KMS-11 (cell line): Measurements from ENCODE around the gene PI16.

Source experiments
- H2AFZ ChIP-seq: fragments of 200-600 bp; sonication (generic); 2 replicates; pipeline ENCODE4 v1.6.1; 2016; ENCODE audit warnings: antibody characterized with exemption, mixed run types, low read depth
- H3K27ac ChIP-seq: fragments of 200-600 bp; sonication (generic); 2 replicates; pipeline ENCODE4 v1.6.1; 2016; ENCODE audit warnings: mild to moderate bottlenecking, mixed run types
- H3K27me3 ChIP-seq: fragments of 200-600 bp; sonication (generic); 2 replicates; pipeline ENCODE4 v1.6.1; 2017; ENCODE audit warnings: mild to moderate bottlenecking, low read depth, mixed run types, moderate library complexity; ENCODE audit not compliant: insufficient read depth
- H3K36me3 ChIP-seq: fragments of 200-600 bp; sonication (generic); 2 replicates; pipeline ENCODE4 v1.6.1; 2017; ENCODE audit warnings: mild to moderate bottlenecking, mixed run types; ENCODE audit not compliant: insufficient read depth
- H3K4me1 ChIP-seq: fragments of 200-600 bp; sonication (generic); 2 replicates; pipeline ENCODE4 v1.6.1; 2016; ENCODE audit warnings: mild to moderate bottlenecking, low read depth, mixed run types; ENCODE audit not compliant: poor library complexity, severe bottlenecking
- H3K4me2 ChIP-seq: fragments of 200-600 bp; sonication (generic); 2 replicates; pipeline ENCODE4 v1.7.0; 2016; ENCODE audit warnings: mild to moderate bottlenecking, mixed run types
- H3K4me3 ChIP-seq: fragments of 200-600 bp; sonication (generic); IDR thresholded peaks from 2 replicates; pipeline ENCODE4 v1.6.1; 2017; ENCODE audit warnings: low read depth, low read length, mixed read lengths; ENCODE audit not compliant: insufficient read depth
- H3K79me2 ChIP-seq: fragments of 200-600 bp; sonication (generic); 2 replicates; pipeline ENCODE4 v1.6.1; 2016; ENCODE audit warnings: low read depth, mixed run types; ENCODE audit not compliant: insufficient read depth
- H3K9ac ChIP-seq: fragments of 200-600 bp; sonication (generic); 2 replicates; pipeline ENCODE4 v1.6.1; 2016; ENCODE audit warnings: mild to moderate bottlenecking, mixed run types
- H4K20me1 ChIP-seq: fragments of 200-600 bp; sonication (generic); 2 replicates; pipeline ENCODE4 v1.6.1; 2016; ENCODE audit warnings: mild to moderate bottlenecking, mixed run types; ENCODE audit not compliant: insufficient read depth
- TF ChIP-seq, protein P1 (sequence below): fragments of 200-600 bp; sonication (generic); conservative IDR thresholded peaks from 2 replicates; pipeline ENCODE4 v1.6.1; 2017; ENCODE audit warnings: low read depth, mild to moderate bottlenecking, antibody characterized with exemption, low read length, moderate library complexity, mixed read lengths

PI16 gene

DNA sequence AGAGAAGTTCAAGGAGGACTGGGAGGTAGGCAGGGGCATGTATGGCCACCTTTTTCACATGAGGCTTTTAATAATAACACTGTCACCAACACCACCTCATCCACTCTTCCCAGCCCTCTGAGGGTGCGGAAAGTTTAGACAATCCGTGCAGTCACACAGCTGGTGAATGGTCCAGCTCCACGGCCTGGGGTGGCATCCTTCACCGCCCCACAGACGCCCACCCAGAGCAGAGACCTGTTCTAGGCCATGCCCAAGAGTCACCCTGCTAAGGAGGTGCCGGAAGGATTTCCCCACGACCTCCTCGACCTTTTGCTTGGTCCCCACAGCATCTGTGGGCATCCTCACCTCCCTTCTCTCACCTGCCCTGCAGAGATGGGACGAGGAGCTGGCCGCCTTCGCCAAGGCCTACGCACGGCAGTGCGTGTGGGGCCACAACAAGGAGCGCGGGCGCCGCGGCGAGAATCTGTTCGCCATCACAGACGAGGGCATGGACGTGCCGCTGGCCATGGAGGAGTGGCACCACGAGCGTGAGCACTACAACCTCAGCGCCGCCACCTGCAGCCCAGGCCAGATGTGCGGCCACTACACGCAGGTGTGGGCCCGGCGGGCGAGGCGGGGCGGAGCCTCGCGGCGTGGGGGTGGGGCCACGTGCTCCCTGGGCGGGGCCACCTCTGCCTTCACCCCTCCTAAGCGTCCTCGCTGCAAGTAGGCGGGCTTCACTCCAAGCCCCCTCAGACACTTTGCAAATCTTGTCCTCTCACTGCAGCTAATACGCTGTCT lies 4.4 kb downstream of the PI16 start:
- TF ChIP-seq, protein P1, sequence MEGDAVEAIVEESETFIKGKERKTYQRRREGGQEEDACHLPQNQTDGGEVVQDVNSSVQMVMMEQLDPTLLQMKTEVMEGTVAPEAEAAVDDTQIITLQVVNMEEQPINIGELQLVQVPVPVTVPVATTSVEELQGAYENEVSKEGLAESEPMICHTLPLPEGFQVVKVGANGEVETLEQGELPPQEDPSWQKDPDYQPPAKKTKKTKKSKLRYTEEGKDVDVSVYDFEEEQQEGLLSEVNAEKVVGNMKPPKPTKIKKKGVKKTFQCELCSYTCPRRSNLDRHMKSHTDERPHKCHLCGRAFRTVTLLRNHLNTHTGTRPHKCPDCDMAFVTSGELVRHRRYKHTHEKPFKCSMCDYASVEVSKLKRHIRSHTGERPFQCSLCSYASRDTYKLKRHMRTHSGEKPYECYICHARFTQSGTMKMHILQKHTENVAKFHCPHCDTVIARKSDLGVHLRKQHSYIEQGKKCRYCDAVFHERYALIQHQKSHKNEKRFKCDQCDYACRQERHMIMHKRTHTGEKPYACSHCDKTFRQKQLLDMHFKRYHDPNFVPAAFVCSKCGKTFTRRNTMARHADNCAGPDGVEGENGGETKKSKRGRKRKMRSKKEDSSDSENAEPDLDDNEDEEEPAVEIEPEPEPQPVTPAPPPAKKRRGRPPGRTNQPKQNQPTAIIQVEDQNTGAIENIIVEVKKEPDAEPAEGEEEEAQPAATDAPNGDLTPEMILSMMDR = no peak
- Histone ChIP-seq H3K4me1 (peaks cover 4% of the 10 kb centered on the region), H2AFZ (no peak overlapping the region), H3K79me2 (no peaks in the 10 kb centered on the region), H3K36me3 (no peaks in the 10 kb centered on the region), H3K4me2 (no peak overlapping the region), H3K9ac (no peak overlapping the region), H3K27ac (no peak overlapping the region), H3K27me3 (no peaks in the 10 kb centered on the region), H4K20me1 (no peaks in the 10 kb centered on the region), H3K4me3 (no peak overlapping the region)

DNA sequence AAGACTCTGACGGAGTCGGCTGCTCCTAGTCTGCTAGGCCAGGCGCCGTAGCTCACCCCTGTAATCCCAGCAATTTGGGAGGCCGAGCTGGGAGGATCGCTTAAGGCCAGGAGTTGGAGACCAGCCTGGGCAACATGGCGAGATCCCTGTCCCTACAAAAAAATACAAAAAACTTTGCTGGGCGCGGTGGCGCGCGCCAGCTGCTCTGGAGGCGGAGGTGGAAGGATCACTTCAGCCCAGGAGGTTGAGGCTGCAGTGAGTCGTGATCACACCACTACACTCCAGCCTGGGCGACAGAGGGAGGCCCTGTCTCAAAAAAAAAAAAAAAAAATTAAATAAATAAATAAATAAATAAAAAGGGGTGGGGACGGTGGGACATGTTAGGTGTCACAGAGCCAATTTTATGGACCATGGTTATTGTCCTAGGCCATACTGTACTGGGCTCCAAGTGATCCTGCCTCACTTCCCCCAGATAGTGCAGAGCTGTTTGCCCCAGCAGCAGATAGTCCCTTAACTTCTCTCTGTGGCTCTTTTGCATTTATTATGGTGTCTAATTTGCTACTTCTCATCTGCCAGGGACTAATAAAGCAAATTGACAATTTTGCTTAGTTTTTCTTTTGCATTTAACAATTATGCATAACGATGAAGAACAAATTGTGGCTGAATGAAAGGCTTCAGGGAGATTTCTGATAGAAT lies 5.2 kb downstream of the PI16 start:
- no peaks in the 10 kb centered on the region for H3K36me3 ChIP-seq
- H3K27ac ChIP-seq = no peak overlapping the region
- TF ChIP-seq, protein P1 = no peak
- H3K9ac ChIP-seq = no peak overlapping the region
- no peaks in the 10 kb centered on the region for H3K27me3 ChIP-seq
- peaks cover 6% of the 10 kb centered on the region for H3K4me1 ChIP-seq
- H2AFZ ChIP-seq = no peak overlapping the region
- H3K4me2 ChIP-seq = no peak overlapping the region
- no peaks in the 10 kb centered on the region for H3K79me2 ChIP-seq
- H4K20me1 ChIP-seq = no peaks in the 10 kb centered on the region
- H3K4me3 ChIP-seq = no peak overlapping the region

DNA sequence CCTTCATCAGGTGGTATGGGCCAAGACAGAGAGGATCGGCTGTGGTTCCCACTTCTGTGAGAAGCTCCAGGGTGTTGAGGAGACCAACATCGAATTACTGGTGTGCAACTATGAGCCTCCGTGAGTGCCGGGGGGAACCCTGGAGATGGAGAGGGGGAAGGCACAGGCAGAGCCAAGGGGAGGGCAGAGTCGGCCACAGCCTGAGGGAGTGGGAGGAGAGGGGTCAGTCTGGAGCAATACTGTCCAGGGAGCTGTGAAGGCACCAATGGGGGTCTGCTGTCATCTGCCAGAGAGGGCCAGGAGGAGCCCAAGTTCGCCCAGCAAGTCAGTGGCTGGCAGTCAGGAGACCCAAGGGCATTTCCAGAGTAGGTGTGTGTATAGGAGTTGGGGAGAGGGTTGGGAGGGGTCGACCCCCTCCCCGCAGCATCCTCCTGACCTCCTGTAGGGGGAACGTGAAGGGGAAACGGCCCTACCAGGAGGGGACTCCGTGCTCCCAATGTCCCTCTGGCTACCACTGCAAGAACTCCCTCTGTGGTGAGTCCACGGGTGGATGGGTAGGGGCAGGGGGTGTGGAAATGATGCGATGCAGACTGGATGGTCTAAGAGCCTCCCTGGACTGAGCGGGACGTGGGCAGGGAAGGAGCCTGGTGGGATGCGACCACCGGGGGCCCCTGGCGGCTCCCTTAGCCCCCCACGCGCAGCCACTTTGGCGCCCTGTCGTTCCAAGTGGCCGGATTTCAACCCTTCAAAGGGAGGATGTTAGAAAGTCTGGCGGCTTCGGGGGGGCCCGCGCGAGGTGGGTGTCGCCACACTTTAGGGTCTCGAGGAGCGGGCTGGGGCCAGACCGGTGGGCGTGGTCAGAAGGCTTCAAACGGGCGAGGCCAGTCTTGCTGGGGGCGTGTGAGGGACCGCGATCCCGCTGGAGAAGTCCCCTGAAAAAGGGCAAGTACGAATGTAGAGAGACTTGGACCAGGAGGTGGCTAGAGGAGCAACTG lies 7.2 kb downstream of the PI16 start:
- TF ChIP-seq, protein P1 = no peak
- no peak overlapping the region for H3K4me2 ChIP-seq

DNA sequence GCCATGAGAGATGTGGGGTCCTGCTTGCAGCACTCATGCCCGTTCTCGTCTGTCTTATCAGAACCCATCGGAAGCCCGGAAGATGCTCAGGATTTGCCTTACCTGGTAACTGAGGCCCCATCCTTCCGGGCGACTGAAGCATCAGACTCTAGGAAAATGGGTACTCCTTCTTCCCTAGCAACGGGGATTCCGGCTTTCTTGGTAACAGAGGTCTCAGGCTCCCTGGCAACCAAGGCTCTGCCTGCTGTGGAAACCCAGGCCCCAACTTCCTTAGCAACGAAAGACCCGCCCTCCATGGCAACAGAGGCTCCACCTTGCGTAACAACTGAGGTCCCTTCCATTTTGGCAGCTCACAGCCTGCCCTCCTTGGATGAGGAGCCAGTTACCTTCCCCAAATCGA lies 8.3 kb downstream of the PI16 start:
- Histone ChIP-seq H3K4me2 (no peak overlapping the region), H3K4me3 (no peak overlapping the region), H2AFZ (no peak overlapping the region), H3K4me1 (peaks cover 6% of the 10 kb centered on the region), H3K9ac (no peak overlapping the region), H3K27me3 (no peaks in the 10 kb centered on the region), H3K79me2 (no peaks in the 10 kb centered on the region), H3K36me3 (no peaks in the 10 kb centered on the region), H4K20me1 (no peaks in the 10 kb centered on the region), H3K27ac (no peak overlapping the region)
- TF ChIP-seq, protein P1 = no peak

More for the DNA sequence above, 7.2 kb downstream of the PI16 start:
- no peaks in the 10 kb centered on the region for H3K27me3 ChIP-seq
- H3K4me1 ChIP-seq = peaks cover 6% of the 10 kb centered on the region
- no peak overlapping the region for H2AFZ ChIP-seq
- H3K79me2 ChIP-seq = no peaks in the 10 kb centered on the region
- no peaks in the 10 kb centered on the region for H3K36me3 ChIP-seq
- H4K20me1 ChIP-seq = no peaks in the 10 kb centered on the region
- H3K27ac ChIP-seq = no peak overlapping the region
- no peak overlapping the region for H3K4me3 ChIP-seq
- no peak overlapping the region for H3K9ac ChIP-seq
